ENCODE results near the gene ERFE. TPM values are rescaled to one million over a fixed set of nuclear protein-coding genes. Genes with fewer than 3 reads are reported as not detected.

ERFE gene
- total and polyA plus RNA-seq, 12 donors: 0.10 to 0.36 (median 0.11) TPM; not detected in 9

DNA sequence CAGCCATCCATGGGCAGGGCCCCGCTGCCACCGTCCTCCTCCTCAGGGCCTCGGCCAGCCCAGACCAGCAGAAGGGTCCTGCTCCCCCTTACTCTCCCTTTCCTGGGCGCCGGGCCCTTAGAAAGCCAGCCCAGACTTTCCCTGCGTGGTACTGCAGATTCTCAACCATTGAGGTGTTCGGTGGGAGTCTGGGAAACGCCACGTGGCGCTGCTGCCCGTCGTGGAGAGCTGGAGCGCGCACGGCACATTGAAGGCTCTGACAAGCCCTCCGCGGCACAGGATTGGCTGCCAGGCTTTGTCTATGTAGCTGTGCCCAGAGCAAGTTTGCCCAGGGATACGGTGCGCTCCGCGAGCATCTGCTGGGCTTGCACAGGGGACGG, 30.7 kb upstream of the ERFE start:
- Histone ChIP-seq H3K36me3 (replicated peaks in 1 of 2) (no peaks in the 10 kb centered on the region), H3K4me1 (replicated peaks in 1 of 2) (no peaks in the 10 kb centered on the region), H3K27ac (no peak overlapping the region), H3K4me3 (no peak overlapping the region), H3K9me3 (replicated peaks in 1 of 3) (no peaks in the 10 kb centered on the region), H3K27me3 (no peaks in the 10 kb centered on the region)
- intact Hi-C loops (cut with DNase I): no loop called here
- DNase-seq: no peak
- 90 to 100% (median 93%) methylated on average over 1 to 22 of the region's 22 CpGs for WGBS, 4 donors
- no peak for TF ChIP-seq POLR2A (IDR thresholded peaks at IDR 0.05)
- TF ChIP-seq, protein P1, sequence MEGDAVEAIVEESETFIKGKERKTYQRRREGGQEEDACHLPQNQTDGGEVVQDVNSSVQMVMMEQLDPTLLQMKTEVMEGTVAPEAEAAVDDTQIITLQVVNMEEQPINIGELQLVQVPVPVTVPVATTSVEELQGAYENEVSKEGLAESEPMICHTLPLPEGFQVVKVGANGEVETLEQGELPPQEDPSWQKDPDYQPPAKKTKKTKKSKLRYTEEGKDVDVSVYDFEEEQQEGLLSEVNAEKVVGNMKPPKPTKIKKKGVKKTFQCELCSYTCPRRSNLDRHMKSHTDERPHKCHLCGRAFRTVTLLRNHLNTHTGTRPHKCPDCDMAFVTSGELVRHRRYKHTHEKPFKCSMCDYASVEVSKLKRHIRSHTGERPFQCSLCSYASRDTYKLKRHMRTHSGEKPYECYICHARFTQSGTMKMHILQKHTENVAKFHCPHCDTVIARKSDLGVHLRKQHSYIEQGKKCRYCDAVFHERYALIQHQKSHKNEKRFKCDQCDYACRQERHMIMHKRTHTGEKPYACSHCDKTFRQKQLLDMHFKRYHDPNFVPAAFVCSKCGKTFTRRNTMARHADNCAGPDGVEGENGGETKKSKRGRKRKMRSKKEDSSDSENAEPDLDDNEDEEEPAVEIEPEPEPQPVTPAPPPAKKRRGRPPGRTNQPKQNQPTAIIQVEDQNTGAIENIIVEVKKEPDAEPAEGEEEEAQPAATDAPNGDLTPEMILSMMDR (IDR thresholded peaks at IDR 0.05): no peak

DNA sequence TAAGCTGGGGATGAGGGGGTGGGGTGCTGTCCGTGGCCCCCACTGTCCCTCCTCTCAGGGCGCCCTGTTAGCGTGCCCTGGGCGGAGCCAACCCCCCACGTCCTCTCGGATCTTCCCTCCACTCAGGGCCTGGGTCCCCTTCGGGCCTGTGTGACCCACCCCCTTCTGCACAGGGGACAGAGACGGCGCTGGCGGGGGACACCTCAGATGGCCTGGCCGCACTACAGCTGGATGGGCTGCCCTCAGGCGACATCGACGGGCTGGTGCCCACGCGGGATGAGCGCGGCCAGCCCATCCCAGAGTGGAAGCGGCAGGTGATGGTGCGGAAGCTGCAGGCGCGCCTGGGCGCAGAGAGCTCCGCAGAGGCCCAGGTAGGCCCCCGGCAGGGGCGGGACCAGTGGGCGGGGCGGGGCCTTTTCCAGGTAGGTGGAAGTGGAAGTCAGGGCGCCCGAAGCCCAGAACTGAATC, 30.2 kb upstream of the ERFE start:
- Histone ChIP-seq H3K9me3 (replicated peaks in 1 of 3) (no peaks in the 10 kb centered on the region), H3K4me1 (replicated peaks in 1 of 2) (no peaks in the 10 kb centered on the region), H3K27me3 (no peaks in the 10 kb centered on the region), H3K4me3 (no peak overlapping the region), H3K36me3 (replicated peaks in 1 of 2) (no peaks in the 10 kb centered on the region), H3K27ac (no peak overlapping the region)
- intact Hi-C loops (cut with DNase I): no loop called here
- WGBS, 4 donors: 60 to 78% (median 77%) methylated on average over 1 to 30 of the region's 30 CpGs
- no peak for DNase-seq
- no peak for TF ChIP-seq POLR2A (IDR thresholded peaks at IDR 0.05)
- TF ChIP-seq, protein P1 (IDR thresholded peaks at IDR 0.05): no peak

DNA sequence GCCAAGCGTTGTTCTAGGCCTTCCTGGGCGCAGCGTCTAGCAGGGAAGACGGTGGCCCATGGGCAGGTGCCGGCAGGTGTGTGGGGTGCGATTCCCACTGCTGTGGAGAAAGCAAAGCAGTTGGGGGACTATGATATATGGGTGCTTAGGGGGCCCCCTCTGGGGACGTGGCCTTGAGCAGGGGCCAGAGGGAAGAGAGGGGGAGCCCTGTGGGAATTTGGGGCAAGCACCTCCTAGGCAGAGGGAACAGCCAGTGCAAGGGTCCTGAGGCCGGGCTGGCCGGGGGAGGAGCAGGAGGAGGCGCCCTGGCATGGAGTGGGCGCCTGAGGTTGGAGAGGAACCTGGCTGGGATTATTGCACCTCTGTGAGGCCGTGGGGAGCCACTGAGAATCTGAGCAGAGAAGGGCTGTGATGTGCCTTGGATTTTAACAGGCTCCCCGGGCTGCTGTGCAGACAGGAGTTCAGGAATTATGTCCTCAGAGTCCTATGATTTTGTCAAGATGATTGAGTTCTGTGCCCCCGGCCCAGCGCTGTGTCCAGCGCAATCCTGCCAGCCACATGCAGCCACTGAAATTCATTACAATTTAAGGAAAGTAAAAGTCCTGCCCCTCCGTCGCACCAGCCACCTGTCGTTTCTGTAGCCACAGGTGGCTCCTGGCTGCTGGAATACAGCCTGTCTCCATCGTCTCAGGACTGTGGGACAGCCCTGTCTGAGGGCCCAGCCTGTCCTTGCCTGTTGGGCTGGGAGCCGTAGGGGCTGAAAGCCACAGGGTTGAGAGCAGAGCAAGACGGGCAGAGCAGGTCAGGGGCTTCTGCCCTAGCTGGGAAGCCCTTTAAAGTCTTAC, 29.4 kb upstream of the ERFE start:
- intact Hi-C loops (cut with DNase I): no loop called here
- Histone ChIP-seq H3K36me3 (replicated peaks in 1 of 2) (no peaks in the 10 kb centered on the region), H3K4me3 (no peak overlapping the region), H3K9me3 (replicated peaks in 1 of 3) (no peaks in the 10 kb centered on the region), H3K27me3 (no peaks in the 10 kb centered on the region), H3K27ac (no peak overlapping the region), H3K4me1 (replicated peaks in 1 of 2) (no peaks in the 10 kb centered on the region)
- 83 to 93% (median 87%) methylated on average over 15 to 22 of the region's 22 CpGs for WGBS, 4 donors
- no peak for TF ChIP-seq POLR2A (IDR thresholded peaks at IDR 0.05)
- TF ChIP-seq, protein P1 (IDR thresholded peaks at IDR 0.05): no peak
- no peak for DNase-seq

DNA sequence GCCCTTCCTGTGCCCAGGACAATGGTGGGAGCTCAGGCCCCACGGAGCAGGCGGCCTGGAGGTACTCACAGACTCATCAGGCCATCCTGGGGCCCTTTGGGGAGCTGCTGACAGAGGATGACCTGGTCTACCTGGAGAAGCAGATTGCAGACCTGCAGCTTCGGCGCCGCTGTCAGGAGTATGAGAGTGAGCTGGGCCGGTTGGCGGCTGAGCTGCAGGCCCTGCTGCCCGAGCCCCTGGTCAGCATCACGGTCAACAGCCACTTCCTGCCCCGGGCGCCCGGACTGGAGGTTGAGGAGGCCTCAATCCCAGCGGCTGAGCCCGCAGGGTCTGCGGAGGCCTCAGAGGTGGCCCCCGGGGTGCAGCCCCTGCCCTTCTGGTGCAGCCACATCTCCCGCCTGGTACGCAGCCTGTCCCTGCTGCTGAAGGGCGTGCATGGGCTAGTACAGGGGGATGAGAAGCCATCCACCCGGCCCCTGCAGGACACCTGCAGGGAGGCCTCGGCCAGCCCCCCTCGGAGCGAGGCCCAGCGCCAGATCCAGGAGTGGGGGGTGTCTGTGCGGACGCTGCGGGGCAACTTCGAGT, 28.6 kb upstream of the ERFE start:
- WGBS, 4 donors: 86 to 100% (median 92%) methylated on average over 4 to 28 of the region's 28 CpGs
- Histone ChIP-seq H3K27ac (no peak overlapping the region), H3K27me3 (no peaks in the 10 kb centered on the region), H3K9me3 (replicated peaks in 1 of 3) (no peaks in the 10 kb centered on the region), H3K4me1 (replicated peaks in 1 of 2) (no peaks in the 10 kb centered on the region), H3K4me3 (no peak overlapping the region), H3K36me3 (replicated peaks in 1 of 2) (no peaks in the 10 kb centered on the region)
- DNase-seq: no peak
- intact Hi-C loops (cut with DNase I): no loop called here
- TF ChIP-seq POLR2A (IDR thresholded peaks at IDR 0.05): no peak
- TF ChIP-seq, protein P1 (IDR thresholded peaks at IDR 0.05): no peak

Data from adrenal gland (tissue), 12 donors.